HCT116 (cell line): Measurements from ENCODE around the gene HEATR5A. TPM values are rescaled to one million over a fixed set of nuclear protein-coding genes. Genes with fewer than 3 reads are reported as not detected.

Experiments used
- ATAC-seq: fragments of 200-7000 bp; cut with Tn5 transposase; 2 replicates; pipeline ENCODE4 v1.9.1; 2020; ENCODE audit warnings: mild to moderate bottlenecking, moderate library complexity
- BruUV-seq: library from RNA; stranded (reverse); fragments of 400-500 nt; replicated peaks from 2 replicates; lab custom pipeline; 2021; lab: Mats Ljungman, UMichigan
- CTCF ChIA-PET: fragments of 300-600 bp; sonication (Branson Sonifier 250); formaldehyde crosslinking; loops from one replicate; lab custom pipeline; 2021; ENCODE audit warnings: antibody characterized with exemption; lab: Charles Lee
- POLR2A ChIA-PET: fragments of 300-600, 350-600 bp; sonication (Branson Sonifier 250); formaldehyde crosslinking; loops from one replicate; lab custom pipeline; 2021; ENCODE audit warnings: antibody characterized with exemption; lab: Charles Lee
- RAD21 ChIA-PET, 2 experiments: fragments of 300-600 bp; sonication (Branson Sonifier 250); formaldehyde crosslinking; loops; one replicate each; lab custom pipeline; 2023; ENCODE audit warnings: low total read pairs in 2 of 2; ENCODE audit not compliant: uncharacterized antibody in 2 of 2, unreplicated experiment in 2 of 2, low non-redundant PET in 1 of 2; lab: Charles Lee
- DNase-seq: peaks from one replicate; pipeline ENCODE4 v3.0.0-alpha.2; 2010; ENCODE audit warnings: low read depth, low spot score
- H2AFZ ChIP-seq: fragments of 200-600 bp; shearing (Covaris generic), sonication (generic); 2 replicates; pipeline ENCODE4 v1.6.1; 2017; ENCODE audit warnings: low read depth, mixed run types, mixed read lengths, antibody characterized with exemption, low read length; ENCODE audit not compliant: poor library complexity, severe bottlenecking
- H3K27ac ChIP-seq: 2 replicates; pipeline ENCODE4 v1.5.1; 2012; ENCODE audit warnings: low read depth, low read length
- H3K27me3 ChIP-seq: fragments of 200-600 bp; sonication (generic); 2 replicates; pipeline ENCODE4 v1.6.1; 2016; ENCODE audit warnings: mixed run types, low read length, mixed read lengths; ENCODE audit not compliant: insufficient read depth
- H3K36me3 ChIP-seq, 2 experiments: fragments of 200-500 bp in 1 of 2; fragments of 200-600 bp in 1 of 2; sonication (Bioruptor generic) in 1 of 2; sonication (generic) in 1 of 2; 2 replicates each; pipeline versions ENCODE4 v1.5.1 to v1.6.1; 2014 to 2016; ENCODE audit warnings: low read length in 2 of 2, inconsistent platforms in 1 of 2, mixed read lengths in 1 of 2, mixed run types in 1 of 2; ENCODE audit not compliant: insufficient read depth in 2 of 2, control insufficient read depth in 1 of 2
- H3K4me1 ChIP-seq, 2 experiments: fragments of 200-600 bp in 1 of 2; sonication (generic) in 1 of 2; 2 replicates each; pipeline versions ENCODE4 v1.5.1 to v1.6.1; 2012 to 2017; ENCODE audit warnings: low read length in 2 of 2, inconsistent platforms in 1 of 2, mild to moderate bottlenecking in 1 of 2, mixed read lengths in 1 of 2, mixed run types in 1 of 2, moderate library complexity in 1 of 2; ENCODE audit not compliant: insufficient read depth in 2 of 2, control insufficient read depth in 1 of 2
- H3K4me2 ChIP-seq: fragments of 200-600 bp; sonication (generic); 2 replicates; pipeline ENCODE4 v1.6.1; 2017; ENCODE audit warnings: mixed run types, low read length, mixed read lengths
- H3K4me3 ChIP-seq, 2 experiments: fragments of 200-600 bp in 1 of 2; sonication (generic) in 1 of 2; replicated peaks in 1 of 2; 2 replicates each; pipeline ENCODE4 v1.5.1; 2011 to 2016; ENCODE audit warnings: low read length in 2 of 2, control low read depth in 1 of 2, low read depth in 1 of 2, mild to moderate bottlenecking in 1 of 2, mixed read lengths in 1 of 2, mixed run types in 1 of 2
- H3K79me2 ChIP-seq: fragments of 200-600 bp; sonication (generic); 2 replicates; pipeline ENCODE4 v1.6.1; 2017; ENCODE audit warnings: mild to moderate bottlenecking, mixed run types, low read length, moderate library complexity, mixed read lengths; ENCODE audit not compliant: insufficient read depth
- H3K9ac ChIP-seq: fragments of 200-600 bp; sonication (generic); 2 replicates; pipeline ENCODE4 v1.6.1; 2016; ENCODE audit warnings: low read length, mixed read lengths
- H3K9me2 ChIP-seq: fragments of 200-600 bp; sonication (generic), shearing (Covaris generic); 2 replicates; pipeline ENCODE4 v1.6.1; 2017; ENCODE audit warnings: mixed run types, mild to moderate bottlenecking, moderate library complexity; ENCODE audit not compliant: insufficient read depth
- H3K9me3 ChIP-seq, 2 experiments: fragments of 200-500 bp in 1 of 2; fragments of 200-600 bp in 1 of 2; sonication (Bioruptor generic) in 1 of 2; sonication (generic) in 1 of 2; 2 replicates each; pipeline ENCODE4 v1.6.1; 2014 to 2017; ENCODE audit warnings: low read length in 2 of 2, mixed read lengths in 2 of 2, inconsistent platforms in 1 of 2, low read depth in 1 of 2, mild to moderate bottlenecking in 1 of 2, mixed run types in 1 of 2, moderate library complexity in 1 of 2; ENCODE audit not compliant: control insufficient read depth in 1 of 2, insufficient read depth in 1 of 2
- H4K20me1 ChIP-seq: fragments of 200-600 bp; sonication (generic), shearing (Covaris generic); 2 replicates; pipeline ENCODE4 v1.6.1; 2017; ENCODE audit warnings: mixed run types, mild to moderate bottlenecking, moderate library complexity; ENCODE audit not compliant: insufficient read depth
- ATF3 ChIP-seq: IDR thresholded peaks from 2 replicates; pipeline ENCODE4 v1.6.1; 2012
- CBX3 ChIP-seq: IDR thresholded peaks from 2 replicates; pipeline ENCODE4 v1.6.1; 2012; ENCODE audit warnings: low read depth
- ELF1 ChIP-seq: IDR thresholded peaks from 2 replicates; pipeline ENCODE4 v1.6.1; 2012; ENCODE audit warnings: low read depth, borderline replicate concordance
- EZH2 ChIP-seq: fragments of 200-600 bp; sonication (generic); IDR thresholded peaks from 2 replicates; pipeline ENCODE4 v1.6.1; 2017; ENCODE audit warnings: antibody characterized with exemption, mixed run types
- FOSL1 ChIP-seq: IDR thresholded peaks from 2 replicates; pipeline ENCODE4 v1.6.1; 2012; ENCODE audit warnings: low read depth
- MAX ChIP-seq: IDR thresholded peaks from 2 replicates; pipeline ENCODE4 v1.6.1; 2012
- POLR2A ChIP-seq: IDR thresholded peaks from 2 replicates; pipeline ENCODE4 v1.7.0; 2011; ENCODE audit warnings: borderline replicate concordance; ENCODE audit not compliant: insufficient read depth, insufficient read length; ENCODE audit errors: extremely low read depth
- POLR2AphosphoS5 ChIP-seq: IDR thresholded peaks from 2 replicates; pipeline ENCODE4 v1.6.1; 2011; ENCODE audit warnings: mild to moderate bottlenecking, low read depth, low read length, moderate library complexity
- REST ChIP-seq: IDR thresholded peaks from 2 replicates; pipeline ENCODE4 v1.6.1; 2012; ENCODE audit warnings: low read depth
- SIN3A ChIP-seq: IDR thresholded peaks from 2 replicates; pipeline ENCODE4 v1.6.1; 2012; ENCODE audit warnings: low read depth
- TCF7L2 ChIP-seq: IDR thresholded peaks from 2 replicates; pipeline ENCODE4 v1.7.0; 2011; ENCODE audit warnings: borderline replicate concordance, inconsistent platforms; ENCODE audit not compliant: insufficient read depth, insufficient read length; ENCODE audit errors: extremely low read depth
- ZBTB33 ChIP-seq: IDR thresholded peaks from 2 replicates; pipeline ENCODE4 v1.6.1; 2011; ENCODE audit warnings: mild to moderate bottlenecking, low read length, moderate library complexity; ENCODE audit not compliant: insufficient replicate concordance; ENCODE audit errors: extremely low read depth
- ZNF274 ChIP-seq: fragments of 200-500 bp; sonication (Bioruptor generic); IDR thresholded peaks from 2 replicates; pipeline ENCODE4 v1.6.1; 2014; ENCODE audit warnings: mild to moderate bottlenecking, low read depth, low read length, inconsistent platforms
- intact Hi-C: fragments of 100-400 bp; cut with micrococcal nuclease; formaldehyde crosslinking; loops from 2 replicates; pipeline ENCODE4 v1.10.0; 2022
- total RNA-seq: library from RNA; stranded (reverse); gene quantifications from one replicate; pipeline ENCODE4 v1.2.1, GENCODE V29; 2021; ENCODE audit not compliant: unreplicated experiment

The HEATR5A gene
- total RNA-seq, 1 experiment from 2014 or later, result 20.9 TPM

- H4K20me1 ChIP-seq, result no peaks in the 10 kb centered on the region
- POLR2A ChIA-PET, result no interaction called here
- no peak overlapping the region for H3K9ac ChIP-seq
- no peaks in the 10 kb centered on the region for H3K79me2 ChIP-seq
- TF ChIP-seq FOSL1, result no peak
- TF ChIP-seq TCF7L2, result no peak
- no TSS peak for BruUV-seq
- no peaks in the 10 kb centered on the region for H3K9me2 ChIP-seq
- RAD21 ChIA-PET, result no interaction called here
- no peak overlapping the region for H2AFZ ChIP-seq
- no peak overlapping the region for H3K4me2 ChIP-seq
- H3K4me1 ChIP-seq, result no peaks in the 10 kb centered on the region
- H3K9me3 ChIP-seq, result no peaks in the 10 kb centered on the region
- no peaks in the 10 kb centered on the region for H3K36me3 ChIP-seq
- no peak overlapping the region for H3K4me3 ChIP-seq
- H3K27me3 ChIP-seq, result no peaks in the 10 kb centered on the region
- intact Hi-C loops, result no loop called here
- no peak for ATAC-seq
- H3K27ac ChIP-seq, result no peak overlapping the region
- no peak for DNase-seq
- CTCF ChIA-PET, result no interaction called here
Observed at GRCh38 chr14:31371646-31372045, 48.7 kb downstream of the HEATR5A start.

- Histone ChIP-seq H3K4me1 (peaks cover 0 to 19% of the 10 kb centered on the region in 2 experiments; a peak in 2 of 4 replicates), H3K9ac (no peak overlapping the region), H4K20me1 (no peaks in the 10 kb centered on the region), H3K27me3 (no peaks in the 10 kb centered on the region), H3K27ac (no peak overlapping the region), H3K4me3 (no peak overlapping the region), H3K9me3 (no peaks in the 10 kb centered on the region), H3K9me2 (no peaks in the 10 kb centered on the region), H3K79me2 (no peaks in the 10 kb centered on the region), H2AFZ (no peak overlapping the region), H3K36me3 (no peaks in the 10 kb centered on the region; a peak in 1 of 4 replicates), H3K4me2 (no peak overlapping the region)
- RAD21 ChIA-PET, result no interaction called here
- POLR2A ChIA-PET, result no interaction called here
- no TSS peak for BruUV-seq
- DNase-seq (no peak), ATAC-seq (no peak)
- intact Hi-C loops, result no loop called here
- CTCF ChIA-PET, result interaction anchor here (0.6 kb wide), 1 partner anchor 492 kb away, joined by 3 read pairs; no protein-coding TSS in a partner anchor
- no peak for TF ChIP-seq ZBTB33
- TF ChIP-seq ATF3, result no peak
- TF ChIP-seq EZH2, result no peak
- TF ChIP-seq ZNF274, result no peak
- TF ChIP-seq MAX, result no peak
- TF ChIP-seq FOSL1, result no peak
- no peak for TF ChIP-seq POLR2AphosphoS5
- TF ChIP-seq SIN3A, result no peak
- no peak for TF ChIP-seq POLR2A
- TF ChIP-seq CBX3, result no peak
- no peak for TF ChIP-seq REST
- TF ChIP-seq ELF1, result no peak
Observed at GRCh38 chr14:31363331-31364073, 56.8 kb downstream of the HEATR5A start.
